ENCODE measurements around the gene MSI2. TPM values are rescaled to one million over a fixed set of nuclear protein-coding genes. Genes with fewer than 3 reads are reported as not detected.

Gene MSI2
- total RNA-seq, 1 donor from 2014 or later, result 96.8 TPM

DNA sequence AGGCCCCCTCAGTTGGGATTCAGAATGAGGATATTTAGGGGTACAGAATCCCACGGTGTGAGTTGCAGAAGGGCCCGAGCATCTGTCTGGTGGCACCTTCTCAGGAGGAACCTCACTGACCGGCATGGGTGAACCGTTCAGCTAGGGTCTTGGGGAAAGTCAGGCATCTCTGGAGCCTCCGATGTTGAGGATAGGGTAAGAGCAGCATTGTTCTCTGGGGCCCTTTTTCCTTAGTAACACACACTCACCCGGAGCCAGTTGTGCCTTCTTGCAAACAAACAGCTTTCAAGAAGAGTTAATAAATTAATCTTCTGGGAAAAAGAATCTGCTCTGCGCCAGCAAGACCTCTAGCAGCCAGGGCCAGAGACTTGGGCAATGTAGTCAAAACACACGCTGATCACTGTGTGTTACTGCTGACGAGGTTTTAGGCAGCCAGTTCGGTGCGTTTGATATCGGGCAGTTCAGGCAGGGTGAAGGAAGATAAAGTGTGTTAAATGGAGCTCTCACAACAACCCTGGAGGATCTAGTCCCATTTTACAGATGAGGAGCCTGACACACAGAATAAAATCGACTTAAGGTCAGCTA lies 48.9 kb downstream of the MSI2 start:
- DNase-seq (ENCODE audit: missing footprints) (no peak), ATAC-seq (no peak)
- intact Hi-C loops (cut with DNase I), result no loop called here

DNA sequence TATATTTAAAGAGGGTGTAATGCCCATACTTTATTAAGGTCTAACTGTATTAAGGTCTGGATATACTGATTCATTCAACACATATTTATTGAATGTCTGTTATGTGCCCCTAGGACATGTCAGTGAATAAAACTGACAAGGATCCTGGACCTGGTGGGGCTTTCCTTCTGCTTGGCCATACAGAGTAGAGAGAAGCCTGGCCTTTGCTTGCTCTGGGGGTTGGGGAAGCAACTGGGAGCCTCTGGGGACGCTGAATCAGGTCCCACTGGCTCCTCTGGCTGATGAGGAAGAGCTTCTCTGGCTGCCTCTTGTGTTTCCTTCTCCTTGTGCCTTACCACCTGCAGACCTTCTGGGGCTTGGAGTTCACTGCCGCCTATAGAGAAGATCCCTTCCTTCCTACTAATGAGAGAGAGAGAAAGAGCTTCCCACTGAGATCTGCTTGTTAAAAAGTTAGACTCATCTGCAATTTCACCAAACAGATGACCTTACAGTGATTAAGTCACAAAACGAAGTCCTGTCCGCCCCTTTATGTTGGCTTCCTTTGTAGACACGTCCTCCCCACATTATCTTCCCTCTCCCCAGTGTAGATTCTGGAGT lies 49.7 kb downstream of the MSI2 start:
- DNase-seq (ENCODE audit: missing footprints) (no peak), ATAC-seq (no peak)
- intact Hi-C loops (cut with DNase I), result no loop called here

DNA sequence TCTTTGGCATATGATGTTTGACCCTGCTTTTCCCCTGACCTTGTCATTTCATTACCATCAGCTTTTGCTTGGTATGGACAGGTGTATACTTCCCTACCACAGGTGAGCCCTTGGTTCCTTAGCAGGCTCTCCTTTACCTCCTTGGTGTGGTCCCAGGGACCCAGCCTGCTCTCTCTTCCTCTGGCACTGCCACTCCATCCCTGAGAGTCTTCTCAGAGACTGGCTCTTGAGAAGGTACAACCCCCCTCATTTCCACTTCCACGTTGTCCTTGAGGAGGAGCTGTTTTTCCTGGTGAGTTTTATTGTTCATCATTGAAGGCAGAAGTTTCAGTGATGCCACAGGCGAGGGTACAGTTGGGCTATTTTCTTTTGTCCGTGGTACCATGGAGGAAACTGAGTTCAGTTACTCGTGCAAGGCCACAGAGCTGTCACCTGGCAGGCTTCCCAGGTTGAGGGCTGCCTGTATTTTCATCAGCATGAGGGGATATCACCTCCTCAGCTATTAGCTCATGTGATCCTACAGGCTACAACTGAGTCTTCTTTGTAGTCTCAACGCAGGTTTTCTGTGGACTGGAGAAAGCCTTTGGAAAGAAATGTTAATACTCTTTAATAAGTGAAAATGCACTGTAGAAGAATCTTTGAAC lies 52.3 kb downstream of the MSI2 start:
- no peak for DNase-seq (ENCODE audit: missing footprints)
- ATAC-seq, result no peak
- intact Hi-C loops (cut with DNase I), result no loop called here

DNA sequence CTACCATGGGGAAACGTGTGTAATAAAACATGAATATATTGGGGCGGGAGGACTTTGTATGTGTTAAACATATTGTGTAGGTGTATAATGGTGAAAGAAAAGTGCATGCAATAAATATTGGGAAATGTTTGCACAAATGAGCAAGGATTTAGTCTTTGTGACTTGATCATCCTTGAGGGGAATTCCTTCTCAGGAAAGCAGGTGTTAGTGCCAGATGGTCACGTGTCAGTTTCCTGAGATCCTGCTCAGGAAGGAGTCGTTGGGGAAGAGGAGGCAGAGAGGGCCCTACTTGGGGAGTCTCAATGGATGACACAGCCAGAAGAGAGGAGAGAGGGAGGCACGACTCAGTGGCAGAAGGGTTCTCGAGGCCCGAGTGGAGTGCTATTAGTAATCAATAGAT lies 53.2 kb downstream of the MSI2 start:
- DNase-seq (ENCODE audit: missing footprints) (no peak), ATAC-seq (no peak)
- intact Hi-C loops (cut with DNase I), result no loop called here

DNA sequence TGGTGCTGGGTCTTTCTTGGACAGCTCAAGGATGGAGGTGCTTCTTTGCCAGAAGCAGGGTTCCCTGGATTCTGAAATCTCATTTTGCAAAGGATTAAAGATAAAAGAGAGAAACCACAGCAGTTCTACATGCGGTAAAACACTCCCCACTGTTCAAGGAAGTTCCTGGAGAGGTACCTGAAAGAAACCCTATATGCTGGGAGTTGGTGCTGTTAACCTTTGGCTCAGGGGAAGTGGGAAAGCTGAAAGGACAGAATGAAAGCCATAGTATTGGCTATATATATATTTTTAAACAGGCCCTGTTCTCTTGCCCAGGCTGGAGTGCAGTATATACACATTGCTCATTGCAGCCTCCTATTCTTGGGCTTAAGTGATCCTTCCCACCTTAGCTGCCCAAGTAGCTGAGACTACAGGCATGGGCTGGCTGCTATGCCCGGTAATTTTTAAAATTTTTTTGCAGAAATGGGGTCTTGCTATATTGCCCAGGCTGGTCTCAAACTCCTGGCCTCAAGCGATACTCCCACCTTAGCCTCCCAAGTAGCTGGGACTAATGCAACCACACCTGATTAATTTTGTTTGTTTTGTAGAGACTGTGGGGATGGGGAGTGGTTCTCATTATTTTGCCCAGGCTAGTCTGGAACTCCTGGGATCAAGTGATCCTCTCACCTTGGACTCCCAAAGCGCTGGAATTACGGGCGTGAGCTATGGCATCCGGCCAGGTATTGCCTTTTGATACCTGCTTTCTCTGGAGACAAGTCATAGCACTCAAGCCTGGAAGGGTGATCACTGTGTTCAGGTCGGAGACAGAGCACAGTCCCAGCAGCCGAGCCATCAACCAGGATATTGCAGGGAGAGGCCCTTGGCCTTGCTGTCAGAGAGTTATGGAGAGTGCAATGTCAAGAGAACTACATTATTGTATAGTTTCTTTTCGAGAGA lies 55.2 kb downstream of the MSI2 start:
- intact Hi-C loops (cut with DNase I), result no loop called here
- ATAC-seq (no peak), DNase-seq (ENCODE audit: missing footprints) (no peak)

DNA sequence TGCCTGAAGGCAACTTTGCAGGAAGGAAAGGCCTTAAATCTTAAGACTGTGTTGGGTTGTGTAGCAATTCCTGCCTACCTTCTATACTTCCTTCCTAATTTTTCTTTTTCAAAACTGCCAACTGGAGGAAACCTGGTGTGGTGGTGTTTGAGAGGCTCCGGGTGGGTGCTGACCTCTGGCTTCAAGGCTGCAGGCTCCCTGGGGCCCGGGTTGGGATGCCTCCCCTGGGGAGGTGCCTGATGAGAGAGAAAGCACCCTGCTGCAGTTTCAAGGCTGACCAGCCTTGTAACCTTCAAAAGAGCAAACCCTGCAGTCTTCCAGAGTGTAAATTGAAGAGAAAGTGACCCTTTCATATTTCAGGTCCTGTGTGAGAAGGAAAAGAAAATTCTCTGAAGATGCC lies 55.9 kb downstream of the MSI2 start:
- DNase-seq (ENCODE audit: missing footprints) (no peak), ATAC-seq (no peak)
- intact Hi-C loops (cut with DNase I), result no loop called here

GRCh38 chr17:57313097-57313835 lies 56.9 kb downstream of the MSI2 start:
- no peak for ATAC-seq
- no peak for DNase-seq (ENCODE audit: missing footprints)
- intact Hi-C loops (cut with DNase I), result no loop called here

DNA sequence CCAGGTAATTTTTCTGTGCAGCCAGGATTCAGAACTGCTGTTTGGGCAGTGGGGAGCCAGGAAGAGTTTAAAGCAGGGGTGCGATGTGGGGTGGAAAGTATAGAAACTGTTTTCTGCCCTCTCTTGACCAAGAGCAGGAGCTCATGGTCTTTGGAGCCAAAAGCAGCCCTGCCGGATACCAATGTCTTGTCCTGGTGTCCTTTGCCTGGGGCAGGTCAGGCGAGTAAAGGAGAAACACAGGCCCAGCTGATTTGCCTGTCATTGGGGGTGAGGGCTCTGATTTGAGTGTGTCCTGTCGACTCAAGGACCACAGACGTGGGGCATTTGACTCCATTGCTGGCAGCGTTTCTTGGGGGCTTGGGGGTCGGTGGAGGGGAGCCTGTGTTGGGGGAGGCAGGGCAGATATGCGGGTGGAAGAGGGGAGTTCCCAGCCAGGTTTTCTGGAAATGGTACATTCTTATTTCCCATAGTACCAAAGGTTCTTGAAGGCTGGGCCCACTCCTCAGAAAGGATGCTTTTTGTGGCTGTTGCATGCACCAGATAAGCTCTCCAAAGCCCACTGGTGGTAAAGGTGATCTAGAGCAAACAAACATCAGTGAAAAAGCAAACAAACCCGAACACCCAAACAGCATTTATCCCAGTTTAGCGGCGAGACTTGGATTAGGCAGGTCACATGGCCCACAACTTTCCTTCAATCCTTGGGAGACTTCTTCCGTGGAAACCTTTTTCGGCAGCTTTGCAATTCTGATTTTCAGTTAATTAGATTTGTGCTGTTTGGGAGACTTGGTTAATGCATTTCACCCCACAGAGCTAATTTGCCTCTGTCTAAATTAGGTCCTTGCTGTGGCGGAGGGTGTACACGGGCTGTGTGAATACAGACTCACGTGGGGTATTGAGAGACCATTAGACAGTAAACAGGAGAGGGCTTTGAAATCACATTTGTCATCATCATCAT lies 59.0 kb downstream of the MSI2 start:
- intact Hi-C loops (cut with DNase I), result no loop called here

GRCh38 chr17:57316361-57316760 lies 60.0 kb downstream of the MSI2 start:
- ATAC-seq (no peak), DNase-seq (ENCODE audit: missing footprints) (no peak)
- intact Hi-C loops (cut with DNase I), result no loop called here

More for the DNA sequence above, 59.0 kb downstream of the MSI2 start:
- DNase-seq (ENCODE audit: missing footprints), result no peak
- ATAC-seq, result no peak

DNA sequence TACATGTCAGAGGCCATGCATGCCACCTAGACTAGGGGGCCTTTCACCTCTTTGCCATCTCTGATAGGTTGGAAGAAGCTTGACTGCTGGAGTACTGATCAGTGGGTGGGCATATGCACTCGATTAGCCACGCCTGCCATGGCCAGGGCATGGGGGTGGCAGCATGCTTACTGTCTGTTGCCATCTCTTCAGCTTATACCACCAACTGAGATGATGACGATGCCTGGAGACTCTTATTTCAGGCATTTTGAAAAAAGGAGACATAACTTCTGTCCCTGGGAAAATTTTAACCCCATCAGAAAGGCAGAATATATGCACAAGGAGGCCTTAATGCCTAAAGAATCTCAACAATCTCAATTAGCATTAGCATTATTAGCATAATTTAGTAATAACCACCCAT lies 60.8 kb downstream of the MSI2 start:
- intact Hi-C loops (cut with DNase I), result no loop called here
- DNase-seq (ENCODE audit: missing footprints) (no peak), ATAC-seq (no peak)

DNA sequence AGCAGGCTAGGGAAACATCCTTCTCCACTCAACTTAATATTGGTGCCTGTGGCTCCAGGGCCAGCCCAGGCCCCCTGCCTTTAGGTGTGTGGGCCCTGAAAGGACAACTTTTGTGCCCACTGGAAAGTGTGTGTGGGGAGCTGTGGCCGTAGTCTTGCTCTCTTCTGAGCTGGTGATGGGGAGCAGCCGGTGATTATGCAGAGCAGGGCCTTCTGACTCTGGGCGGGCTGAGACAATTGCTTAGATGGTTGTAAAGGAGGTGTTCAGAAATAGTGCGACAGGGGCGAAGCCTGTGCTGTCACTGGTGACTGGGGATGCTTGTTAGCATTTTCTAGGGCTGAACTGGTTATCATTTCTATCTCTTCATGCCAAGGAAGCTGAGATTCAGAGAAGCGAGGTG lies 62.6 kb downstream of the MSI2 start:
- DNase-seq (ENCODE audit: missing footprints), result no peak
- intact Hi-C loops (cut with DNase I), result no loop called here
- no peak for ATAC-seq

- DNase-seq (ENCODE audit: missing footprints) (no peak), ATAC-seq (no peak)
- intact Hi-C loops (cut with DNase I), result no loop called here
These were observed 63.5 kb downstream of the MSI2 start for GRCh38 chr17:57319806-57320205.

GRCh38 chr17:57323391-57323790 lies 67.1 kb downstream of the MSI2 start:
- intact Hi-C loops (cut with DNase I), result no loop called here
- ATAC-seq (no peak), DNase-seq (ENCODE audit: missing footprints) (no peak)

- no peak for DNase-seq (ENCODE audit: missing footprints)
- no peak for ATAC-seq
- intact Hi-C loops (cut with DNase I), result no loop called here
These were observed 67.7 kb downstream of the MSI2 start for GRCh38 chr17:57324060-57324459.

DNA sequence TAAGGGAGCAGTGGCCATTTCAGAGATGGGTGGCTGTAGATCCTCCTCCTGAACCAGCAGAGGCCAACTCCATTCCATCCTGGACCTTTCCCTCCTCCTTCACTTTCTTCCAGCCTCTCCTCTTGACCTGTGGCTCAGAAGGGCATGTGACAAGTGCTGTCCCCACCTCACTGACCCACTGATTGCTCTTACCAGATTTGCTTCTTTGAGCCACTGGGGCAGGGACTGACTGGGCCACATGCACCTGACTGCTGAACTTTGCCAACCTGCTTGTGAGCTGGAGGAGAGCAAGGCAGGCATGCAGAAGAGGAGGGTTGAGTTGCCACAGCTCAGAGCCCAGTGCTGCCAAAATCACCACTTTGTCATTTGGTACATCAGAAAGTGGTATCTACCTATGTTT lies 68.3 kb downstream of the MSI2 start:
- DNase-seq (ENCODE audit: missing footprints) (no peak), ATAC-seq (no peak)
- intact Hi-C loops (cut with DNase I), result loop anchor here (5.0 kb wide), 1 partner anchor 67 kb away; the partner anchor contains the start of gene MSI2

DNA sequence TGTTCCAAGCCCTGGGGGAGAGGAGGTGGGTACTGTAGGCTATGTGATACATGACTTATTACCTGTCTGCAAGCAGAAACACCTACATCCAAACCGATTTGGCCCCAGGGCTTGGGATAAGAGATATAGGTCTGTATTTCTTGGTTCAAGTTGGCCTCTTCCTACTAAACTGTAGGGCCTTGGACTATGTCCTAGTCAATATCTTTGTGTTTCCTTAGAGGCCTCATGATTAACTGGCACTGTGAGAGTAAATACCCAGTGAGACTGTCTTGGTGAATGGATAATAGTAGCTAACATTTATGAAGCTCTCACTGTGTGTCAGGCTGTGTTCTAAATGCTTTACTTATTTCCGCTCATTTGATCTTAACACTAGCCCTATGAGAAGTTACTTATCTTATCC lies 70.0 kb downstream of the MSI2 start:
- intact Hi-C loops (cut with DNase I), result loop anchor here (5.0 kb wide), 1 partner anchor 69 kb away; the partner anchor contains the start of gene MSI2
- DNase-seq (ENCODE audit: missing footprints) (no peak), ATAC-seq (no peak)

DNA sequence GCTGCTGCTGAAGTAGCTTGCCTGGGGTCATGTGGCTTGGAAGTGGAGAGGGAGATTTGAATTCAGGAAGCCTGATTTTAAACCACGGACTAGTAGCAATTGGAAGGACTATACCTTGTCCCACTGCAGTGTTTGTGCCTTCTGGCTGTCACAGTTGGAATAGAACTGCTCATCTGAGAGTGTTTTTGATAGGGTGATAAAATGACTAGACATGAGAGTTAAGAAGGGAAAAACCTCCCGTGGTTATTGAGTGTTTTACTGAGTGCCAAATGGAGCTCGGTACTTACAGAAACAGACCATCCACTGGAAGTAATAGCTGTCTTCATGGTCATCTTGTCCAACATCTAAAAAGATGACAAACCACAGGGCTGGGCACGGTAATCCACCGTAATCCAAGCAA lies 70.4 kb downstream of the MSI2 start:
- intact Hi-C loops (cut with DNase I), result loop anchor here (5.0 kb wide), 1 partner anchor 69 kb away; the partner anchor contains the start of gene MSI2
- DNase-seq (ENCODE audit: missing footprints) (no peak), ATAC-seq (no peak)

Measured in Right ventricle myocardium inferior (tissue), 1 donor.